Subcutaneous adipose tissue (tissue), 4 donors: Measurements from ENCODE around the gene FRAS1. TPM values are rescaled to one million over a fixed set of nuclear protein-coding genes. Genes with fewer than 3 reads are reported as not detected.

Experiments
- total RNA-seq, 4 donors: library from RNA; depleted of rRNA; stranded (reverse); fragments of >200 nt; gene quantifications; one replicate each; pipeline ENCODE4 v1.1.0, GENCODE V29; 2016
- TF ChIP-seq, protein P1 (sequence below): fragments of 450-650 bp; IDR thresholded peaks from one replicate; pipeline ENCODE4 v1.5.1; 2016; ENCODE audit warnings: low read depth, mild to moderate bottlenecking, control low read depth, antibody characterized with exemption, moderate library complexity

Gene FRAS1
- total RNA-seq, 4 donors from 2014 or later = 2.2 to 6.0 (median 3.6) TPM

- TF ChIP-seq, protein P1, sequence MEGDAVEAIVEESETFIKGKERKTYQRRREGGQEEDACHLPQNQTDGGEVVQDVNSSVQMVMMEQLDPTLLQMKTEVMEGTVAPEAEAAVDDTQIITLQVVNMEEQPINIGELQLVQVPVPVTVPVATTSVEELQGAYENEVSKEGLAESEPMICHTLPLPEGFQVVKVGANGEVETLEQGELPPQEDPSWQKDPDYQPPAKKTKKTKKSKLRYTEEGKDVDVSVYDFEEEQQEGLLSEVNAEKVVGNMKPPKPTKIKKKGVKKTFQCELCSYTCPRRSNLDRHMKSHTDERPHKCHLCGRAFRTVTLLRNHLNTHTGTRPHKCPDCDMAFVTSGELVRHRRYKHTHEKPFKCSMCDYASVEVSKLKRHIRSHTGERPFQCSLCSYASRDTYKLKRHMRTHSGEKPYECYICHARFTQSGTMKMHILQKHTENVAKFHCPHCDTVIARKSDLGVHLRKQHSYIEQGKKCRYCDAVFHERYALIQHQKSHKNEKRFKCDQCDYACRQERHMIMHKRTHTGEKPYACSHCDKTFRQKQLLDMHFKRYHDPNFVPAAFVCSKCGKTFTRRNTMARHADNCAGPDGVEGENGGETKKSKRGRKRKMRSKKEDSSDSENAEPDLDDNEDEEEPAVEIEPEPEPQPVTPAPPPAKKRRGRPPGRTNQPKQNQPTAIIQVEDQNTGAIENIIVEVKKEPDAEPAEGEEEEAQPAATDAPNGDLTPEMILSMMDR = no peak
Observed at GRCh38 chr4:78074759-78075158, 17.6 kb downstream of the FRAS1 start.

DNA sequence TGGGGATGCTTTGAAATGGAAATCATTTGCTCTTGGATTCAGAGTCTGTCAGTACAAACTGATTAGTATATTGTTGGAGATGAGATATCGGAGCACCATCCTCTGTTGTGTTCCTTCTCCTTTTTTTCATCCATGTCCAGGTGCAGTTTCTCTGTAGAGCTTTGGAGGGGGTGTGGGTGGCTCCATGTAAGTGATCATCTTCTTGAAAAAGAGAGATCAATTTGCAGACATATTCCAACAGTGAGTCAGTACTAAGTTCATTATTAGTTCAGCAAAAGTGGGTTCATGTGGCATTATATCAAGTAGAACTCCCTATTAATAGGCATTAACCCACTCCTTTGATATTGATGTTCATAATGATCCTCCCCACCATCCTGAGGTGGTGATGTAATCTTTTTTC lies 18.9 kb downstream of the FRAS1 start:
- TF ChIP-seq, protein P1 = no peak

DNA sequence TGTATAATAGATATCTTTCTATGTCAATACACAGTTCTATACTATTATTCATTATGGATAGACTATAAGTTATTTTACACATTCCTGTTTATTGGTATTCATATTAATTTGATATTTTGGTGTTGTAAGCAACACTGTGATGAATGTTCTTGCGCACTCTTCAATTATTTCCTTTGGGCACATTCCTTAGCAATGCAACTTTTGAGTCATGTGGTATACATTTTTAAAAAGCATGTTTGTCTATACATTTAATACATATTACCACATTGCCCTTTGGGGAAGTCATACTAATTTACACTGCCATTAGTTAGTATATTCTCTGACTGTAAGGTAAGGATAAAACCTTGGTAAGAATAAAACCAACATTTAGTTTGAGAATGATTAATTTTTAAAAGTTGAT lies 21.0 kb downstream of the FRAS1 start:
- TF ChIP-seq, protein P1 = no peak

GRCh38 chr4:78079726-78080430 lies 22.8 kb downstream of the FRAS1 start:
- TF ChIP-seq, protein P1 = no peak

- TF ChIP-seq, protein P1 = no peak
Observed at GRCh38 chr4:78081541-78081940, 24.4 kb downstream of the FRAS1 start.

- TF ChIP-seq, protein P1 = no peak
Observed at GRCh38 chr4:78083035-78083434, 25.9 kb downstream of the FRAS1 start.

DNA sequence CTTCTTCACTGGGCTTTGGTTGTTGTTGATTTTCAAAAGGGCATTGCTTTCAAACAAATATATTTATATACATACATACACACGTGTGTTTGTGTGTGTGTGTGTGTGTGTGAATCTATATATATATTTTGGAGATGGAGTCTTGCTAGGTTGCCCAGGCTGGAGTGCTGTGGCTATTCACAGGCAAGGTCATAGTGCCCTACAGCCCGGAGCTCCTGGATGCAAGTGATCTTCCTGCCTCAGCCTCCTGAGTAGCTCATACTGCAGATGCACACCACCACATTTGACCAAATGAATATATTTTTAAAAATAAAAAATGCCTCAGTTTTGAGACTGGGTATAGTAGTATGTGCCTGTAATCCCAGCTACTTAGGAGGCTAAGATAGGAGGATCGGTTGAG lies 34.4 kb downstream of the FRAS1 start:
- TF ChIP-seq, protein P1 = no peak
